ENCODE measurements around the gene PDIA2. TPM values are rescaled to one million over a fixed set of nuclear protein-coding genes. Genes with fewer than 3 reads are reported as not detected.
"Not testable (repeated sequence)": the region's sequence is repeated elsewhere in the genome, so short reads cannot be mapped to it uniquely, and the experiment has no call there.

The PDIA2 gene
- total RNA-seq, 3 donors from 2014 or later, result 0.23 to 2.8 (median 1.3) TPM

DNA sequence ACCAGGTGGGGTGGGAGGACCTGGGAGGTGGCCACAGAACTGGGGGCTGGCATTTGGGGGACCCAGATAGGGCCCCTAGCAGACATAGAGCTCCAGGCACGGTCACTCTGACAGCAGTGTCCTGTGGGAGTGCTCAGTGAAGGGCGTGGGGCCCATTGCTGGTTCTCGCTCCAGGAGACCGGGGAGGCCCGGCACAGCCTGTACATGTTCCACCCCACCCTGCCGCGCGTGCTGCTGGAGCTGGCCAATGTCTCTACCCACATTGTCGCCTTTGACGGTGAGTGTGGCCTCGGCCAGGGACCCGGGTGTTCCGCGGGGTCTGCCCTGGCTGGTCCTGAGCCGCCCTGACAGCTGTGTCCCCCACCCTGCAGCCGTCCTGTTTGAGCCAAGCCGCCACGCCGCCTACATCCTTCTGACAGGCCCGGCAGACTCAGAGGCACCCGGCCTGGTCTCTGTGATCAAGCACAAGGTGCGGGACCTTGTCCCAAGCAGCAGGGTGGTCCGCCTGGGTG, 18.5 kb upstream of the PDIA2 start:
- Histone ChIP-seq H3K36me3 (ENCODE audit: low read depth) (no peaks in the 10 kb centered on the region), H3K4me1 (ENCODE audit: low read depth) (no peaks in the 10 kb centered on the region), H3K9me3 (no peaks in the 10 kb centered on the region), H3K4me3 (no peak overlapping the region)
- TF ChIP-seq, protein P1, sequence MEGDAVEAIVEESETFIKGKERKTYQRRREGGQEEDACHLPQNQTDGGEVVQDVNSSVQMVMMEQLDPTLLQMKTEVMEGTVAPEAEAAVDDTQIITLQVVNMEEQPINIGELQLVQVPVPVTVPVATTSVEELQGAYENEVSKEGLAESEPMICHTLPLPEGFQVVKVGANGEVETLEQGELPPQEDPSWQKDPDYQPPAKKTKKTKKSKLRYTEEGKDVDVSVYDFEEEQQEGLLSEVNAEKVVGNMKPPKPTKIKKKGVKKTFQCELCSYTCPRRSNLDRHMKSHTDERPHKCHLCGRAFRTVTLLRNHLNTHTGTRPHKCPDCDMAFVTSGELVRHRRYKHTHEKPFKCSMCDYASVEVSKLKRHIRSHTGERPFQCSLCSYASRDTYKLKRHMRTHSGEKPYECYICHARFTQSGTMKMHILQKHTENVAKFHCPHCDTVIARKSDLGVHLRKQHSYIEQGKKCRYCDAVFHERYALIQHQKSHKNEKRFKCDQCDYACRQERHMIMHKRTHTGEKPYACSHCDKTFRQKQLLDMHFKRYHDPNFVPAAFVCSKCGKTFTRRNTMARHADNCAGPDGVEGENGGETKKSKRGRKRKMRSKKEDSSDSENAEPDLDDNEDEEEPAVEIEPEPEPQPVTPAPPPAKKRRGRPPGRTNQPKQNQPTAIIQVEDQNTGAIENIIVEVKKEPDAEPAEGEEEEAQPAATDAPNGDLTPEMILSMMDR (IDR thresholded peaks at IDR 0.05), result no peak
- ATAC-seq (no peak), DNase-seq (no peak)
- intact Hi-C loops (cut with DNase I, micrococcal nuclease), result no loop called here

DNA sequence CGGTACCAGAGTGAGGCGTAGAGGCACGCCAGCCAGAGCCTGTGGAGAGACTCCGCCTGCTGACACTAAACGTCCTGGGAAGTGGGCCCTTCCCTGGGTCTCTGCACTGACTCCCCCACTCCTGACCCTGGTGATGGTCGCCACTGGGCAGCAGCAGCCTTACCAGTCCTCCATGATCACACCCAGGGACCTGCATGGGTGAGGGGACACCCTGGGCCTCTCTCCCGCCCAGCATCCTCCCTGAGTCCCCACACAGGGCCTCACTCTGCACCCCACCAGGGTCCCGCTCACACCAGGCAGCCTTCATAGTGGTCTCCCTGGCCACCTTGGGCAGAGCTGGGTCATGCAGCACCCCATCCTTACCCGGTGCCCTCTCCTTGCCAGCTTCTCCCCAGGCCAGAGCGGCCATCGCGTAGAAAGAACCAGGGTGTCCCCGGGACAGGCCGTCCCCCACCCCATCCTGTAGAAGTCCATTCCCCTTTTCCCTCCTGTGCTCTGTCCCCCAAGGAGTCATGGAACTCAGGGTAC, 17.9 kb upstream of the PDIA2 start:
- Histone ChIP-seq H3K4me3 (no peak overlapping the region), H3K9me3 (no peaks in the 10 kb centered on the region), H3K4me1 (ENCODE audit: low read depth) (no peaks in the 10 kb centered on the region), H3K36me3 (ENCODE audit: low read depth) (no peaks in the 10 kb centered on the region)
- intact Hi-C loops (cut with DNase I, micrococcal nuclease), result no loop called here
- DNase-seq, result no peak
- no peak for ATAC-seq
- TF ChIP-seq, protein P1 (IDR thresholded peaks at IDR 0.05), result no peak

DNA sequence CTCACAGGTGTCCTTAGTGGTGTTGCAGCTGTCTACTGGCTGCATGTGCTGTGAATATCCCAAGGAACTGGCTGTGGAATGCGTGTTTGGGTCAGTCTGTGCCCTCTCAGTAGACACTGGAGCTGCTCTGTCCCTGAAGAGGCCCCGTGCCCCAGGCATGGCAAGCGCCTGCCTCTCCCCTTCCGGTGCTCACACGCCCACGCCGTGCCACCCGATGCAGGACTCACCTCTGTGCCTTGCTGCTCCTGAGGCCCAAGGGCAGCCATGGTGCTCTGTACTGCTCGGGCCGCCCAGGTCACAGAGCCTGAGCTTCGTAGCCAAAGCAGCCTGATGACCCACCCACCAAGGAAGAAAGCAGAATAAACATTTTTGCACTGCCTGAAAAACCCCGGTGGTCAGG, 17.3 kb upstream of the PDIA2 start:
- no peaks in the 10 kb centered on the region for H3K4me1 ChIP-seq (ENCODE audit: low read depth)
- H3K36me3 ChIP-seq (ENCODE audit: low read depth), result no peaks in the 10 kb centered on the region
- DNase-seq, result no peak
- H3K4me3 ChIP-seq, result no peak overlapping the region
- peak; percentile 39 for ATAC-seq
- H3K9me3 ChIP-seq, result no peaks in the 10 kb centered on the region
- TF ChIP-seq, protein P1 (IDR thresholded peaks at IDR 0.05), result no peak
- intact Hi-C loops (cut with DNase I, micrococcal nuclease), result no loop called here

DNA sequence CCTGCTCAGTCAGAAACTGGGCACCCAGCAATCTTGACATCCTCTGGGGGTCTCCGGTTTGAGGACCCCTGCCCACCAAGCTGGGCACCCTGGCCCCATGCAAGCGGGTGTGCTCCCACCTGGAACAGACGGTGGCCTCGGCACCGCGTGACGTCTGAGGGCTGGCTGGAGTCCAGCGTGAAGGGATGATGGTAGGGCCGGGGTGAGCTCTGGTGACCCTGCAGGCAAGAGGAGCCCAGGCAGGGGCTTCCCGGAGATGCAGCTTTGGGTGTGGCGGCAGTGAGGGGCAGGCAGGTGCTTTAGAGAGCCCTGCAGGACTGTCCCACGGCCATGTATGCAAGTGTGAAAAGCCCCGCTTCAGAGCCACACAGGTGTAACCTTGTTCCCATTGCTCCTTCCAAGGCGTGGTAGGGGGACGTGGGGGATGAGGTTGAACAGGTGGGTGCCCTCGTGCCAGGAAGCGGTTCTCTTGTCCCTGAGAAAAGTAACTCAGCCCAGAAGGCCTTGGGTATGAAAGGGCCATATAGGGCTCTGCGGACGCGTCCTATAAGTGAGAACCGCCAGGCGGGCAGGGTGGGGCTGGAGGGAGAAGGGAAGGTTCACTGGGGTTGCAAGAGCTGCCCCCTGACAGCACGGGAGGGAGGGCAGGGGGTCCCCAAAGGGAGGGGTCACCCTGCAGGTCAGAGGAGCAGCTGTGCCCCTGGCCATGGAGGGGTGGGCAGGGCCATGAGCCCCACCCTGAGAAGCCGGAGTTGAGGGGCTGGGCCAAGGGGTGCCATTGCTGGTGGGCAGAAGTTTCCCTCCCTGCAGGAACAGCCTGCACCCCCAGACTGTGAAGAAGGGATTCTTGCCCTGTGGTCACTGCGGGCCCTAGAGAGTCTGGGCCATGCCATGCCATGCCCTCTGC, 16.5 kb upstream of the PDIA2 start:
- intact Hi-C loops (cut with DNase I, micrococcal nuclease), result no loop called here
- H3K36me3 ChIP-seq (ENCODE audit: low read depth), result no peaks in the 10 kb centered on the region
- no peak for ATAC-seq
- DNase-seq, result no peak
- no peak overlapping the region for H3K4me3 ChIP-seq
- H3K4me1 ChIP-seq (ENCODE audit: low read depth), result no peaks in the 10 kb centered on the region
- H3K9me3 ChIP-seq, result no peaks in the 10 kb centered on the region
- TF ChIP-seq, protein P1 (IDR thresholded peaks at IDR 0.05), result no peak

DNA sequence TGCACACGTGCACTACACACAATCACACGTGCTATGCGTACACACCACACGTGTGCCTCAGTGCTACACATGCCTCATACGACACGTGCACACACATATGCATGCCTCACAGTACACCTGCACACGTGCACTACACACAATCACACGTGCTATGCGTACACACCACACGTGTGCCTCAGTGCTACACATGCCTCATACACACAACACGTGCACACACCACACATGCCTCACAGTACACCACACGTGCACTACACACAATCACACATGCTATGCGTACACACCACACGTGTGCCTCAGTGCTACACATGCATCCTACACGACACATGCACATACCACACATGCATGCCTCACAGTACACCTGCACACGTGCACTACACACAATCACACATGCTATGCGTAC, 15.4 kb upstream of the PDIA2 start:
- intact Hi-C loops (cut with DNase I, micrococcal nuclease); H3K36me3 ChIP-seq (ENCODE audit: low read depth); H3K9me3 ChIP-seq; ATAC-seq; H3K4me3 ChIP-seq; H3K4me1 ChIP-seq (ENCODE audit: low read depth); DNase-seq: not testable (repeated sequence)

Data from mucosa of descending colon (tissue), 3 donors.